Measurements from ENCODE around the gene NECAB3.
A peak's percentile ranks its signal among the peaks of the same experiment; 100 is the strongest.

The NECAB3 gene

GRCh38 chr20:33672426-33673113 is 1.7 kb downstream of the NECAB3 start:
- peaks cover 44% of the 10 kb centered on the region for H3F3A ChIP-seq (ENCODE audit: insufficient read depth)
- H3K9ac ChIP-seq (ENCODE audit: low read length) = peak overlapping the region; percentile 86
- H3K36me3 ChIP-seq (ENCODE audit: low read length) = 0 out of 2 replicates have a peak, but pooled peaks cover 5% of the 10 kb centered on the region
- H3K9me3 ChIP-seq (ENCODE audit: insufficient read depth, low read length) = no peaks in the 10 kb centered on the region
- H3K4me3 ChIP-seq (ENCODE audit: insufficient read depth, low read length, poor library complexity, severe bottlenecking) = peak overlapping the region; percentile 93
- no peaks in the 10 kb centered on the region for H3K27me3 ChIP-seq (ENCODE audit: low read length)
- no peak for TF ChIP-seq CTCF (IDR thresholded peaks at IDR 0.05; ENCODE audit: insufficient read depth, low read length, poor library complexity, severe bottlenecking)
- no peak for TF ChIP-seq EZH2phosphoT487 (conservative IDR thresholded peaks at IDR 0.05; ENCODE audit: low read length)
- peak overlapping the region; percentile 78 for H3K27ac ChIP-seq (ENCODE audit: low read depth, low read length)
- H3K4me2 ChIP-seq (ENCODE audit: low read depth, low read length, poor library complexity, severe bottlenecking) = peak overlapping the region; percentile 99
- H4K20me1 ChIP-seq (ENCODE audit: low read depth, low read length) = no peaks in the 10 kb centered on the region
- no peak overlapping the region for H2AFZ ChIP-seq (ENCODE audit: low read depth, low read length, severe bottlenecking)
- no peaks in the 10 kb centered on the region for H3K9me2 ChIP-seq (replicated peaks; ENCODE audit: insufficient read depth, low read length)
- peaks cover 38% of the 10 kb centered on the region for H3K79me2 ChIP-seq (ENCODE audit: insufficient read depth, low read length)

GRCh38 chr20:33671573-33672288 is 2.5 kb downstream of the NECAB3 start:
- TF ChIP-seq CTCF (IDR thresholded peaks at IDR 0.05; ENCODE audit: insufficient read depth, low read length, poor library complexity, severe bottlenecking) (no peak), EZH2phosphoT487 (conservative IDR thresholded peaks at IDR 0.05; ENCODE audit: low read length) (no peak)
- Histone ChIP-seq H3K4me3 (ENCODE audit: insufficient read depth, low read length, poor library complexity, severe bottlenecking) (no peak overlapping the region), H3K4me2 (ENCODE audit: low read depth, low read length, poor library complexity, severe bottlenecking) (peak overlapping the region; percentile 99), H3K9me2 (replicated peaks; ENCODE audit: insufficient read depth, low read length) (no peaks in the 10 kb centered on the region), H4K20me1 (ENCODE audit: low read depth, low read length) (no peaks in the 10 kb centered on the region), H3K9me3 (ENCODE audit: insufficient read depth, low read length) (no peaks in the 10 kb centered on the region), H3K27me3 (ENCODE audit: low read length) (no peaks in the 10 kb centered on the region), H3K27ac (ENCODE audit: low read depth, low read length) (peak overlapping the region; percentile 78), H3F3A (ENCODE audit: insufficient read depth) (peaks cover 47% of the 10 kb centered on the region), H2AFZ (ENCODE audit: low read depth, low read length, severe bottlenecking) (no peak overlapping the region), H3K36me3 (ENCODE audit: low read length) (0 out of 2 replicates have a peak, but pooled peaks cover 3% of the 10 kb centered on the region), H3K9ac (ENCODE audit: low read length) (peak overlapping the region; percentile 86), H3K79me2 (ENCODE audit: insufficient read depth, low read length) (peaks cover 38% of the 10 kb centered on the region)

- no peak overlapping the region for H3K4me2 ChIP-seq (ENCODE audit: low read depth, low read length, poor library complexity, severe bottlenecking)
- no peaks in the 10 kb centered on the region for H3K9me3 ChIP-seq (ENCODE audit: insufficient read depth, low read length)
- H2AFZ ChIP-seq (ENCODE audit: low read depth, low read length, severe bottlenecking) = no peak overlapping the region
Measured at GRCh38 chr20:33670715-33671499, 3.3 kb downstream of the NECAB3 start.

More at GRCh38 chr20:33670715-33671499, 3.3 kb downstream of the NECAB3 start:
- H3K9ac ChIP-seq (ENCODE audit: low read length) = no peak overlapping the region
- no peaks in the 10 kb centered on the region for H3K9me2 ChIP-seq (replicated peaks; ENCODE audit: insufficient read depth, low read length)
- H3K4me3 ChIP-seq (ENCODE audit: insufficient read depth, low read length, poor library complexity, severe bottlenecking) = no peak overlapping the region
- H3K27me3 ChIP-seq (ENCODE audit: low read length) = no peaks in the 10 kb centered on the region
- peak overlapping the region; percentile 78 for H3K27ac ChIP-seq (ENCODE audit: low read depth, low read length)
- no peak for TF ChIP-seq EZH2phosphoT487 (conservative IDR thresholded peaks at IDR 0.05; ENCODE audit: low read length)
- no peak for TF ChIP-seq CTCF (IDR thresholded peaks at IDR 0.05; ENCODE audit: insufficient read depth, low read length, poor library complexity, severe bottlenecking)
- peaks cover 38% of the 10 kb centered on the region for H3K79me2 ChIP-seq (ENCODE audit: insufficient read depth, low read length)
- peaks cover 47% of the 10 kb centered on the region for H3F3A ChIP-seq (ENCODE audit: insufficient read depth)
- H4K20me1 ChIP-seq (ENCODE audit: low read depth, low read length) = no peaks in the 10 kb centered on the region
- H3K36me3 ChIP-seq (ENCODE audit: low read length) = 0 out of 2 replicates have a peak, but pooled peaks cover 3% of the 10 kb centered on the region
